HCT116 (cell line): ENCODE measurements around the gene MOB2.

Experiments used
- ATF3 ChIP-seq: IDR thresholded peaks from 2 replicates; pipeline ENCODE4 v1.6.1; 2012
- CTCF ChIP-seq, 3 experiments: fragments of 200-600 bp in 1 of 3; sonication (generic) in 1 of 3; IDR thresholded peaks in 2 of 3; conservative IDR thresholded peaks in 1 of 3; 2 replicates each; pipeline ENCODE4 v1.5.1; 2012 to 2017; ENCODE audit warnings: low read depth in 2 of 3, low read length in 2 of 3, antibody characterized with exemption in 1 of 3, borderline replicate concordance in 1 of 3, control low read depth in 1 of 3, mild to moderate bottlenecking in 1 of 3, mixed read lengths in 1 of 3, mixed run types in 1 of 3, moderate library complexity in 1 of 3; ENCODE audit not compliant: insufficient read depth in 1 of 3
- EZH2 ChIP-seq: fragments of 200-600 bp; sonication (generic); IDR thresholded peaks from 2 replicates; pipeline ENCODE4 v1.6.1; 2017; ENCODE audit warnings: antibody characterized with exemption, mixed run types
- EZH2phosphoT487 ChIP-seq: fragments of 200-600 bp; IDR thresholded peaks from 2 replicates; pipeline ENCODE4 v1.6.1; 2018; ENCODE audit warnings: antibody characterized with exemption, borderline replicate concordance
- RAD21 ChIP-seq: IDR thresholded peaks from 2 replicates; pipeline ENCODE4 v1.6.1; 2012; ENCODE audit warnings: low read depth, mild to moderate bottlenecking
- SIN3A ChIP-seq: IDR thresholded peaks from 2 replicates; pipeline ENCODE4 v1.6.1; 2012; ENCODE audit warnings: low read depth
- SP1 ChIP-seq: IDR thresholded peaks from 2 replicates; pipeline ENCODE4 v1.6.1; 2012; ENCODE audit warnings: low read depth

GRCh38 chr11:1519028-1520010 lies 32.7 kb upstream of the MOB2 start:
- TF ChIP-seq SIN3A = no peak
- TF ChIP-seq RAD21 = no peak
- TF ChIP-seq EZH2phosphoT487 = no peak
- no peak for TF ChIP-seq EZH2
- no peak for TF ChIP-seq ATF3
- TF ChIP-seq CTCF (IDR thresholded peaks at IDR 0.05 in 2 of 3, conservative IDR thresholded peaks at IDR 0.05 in 1 of 3; ENCODE audit: borderline replicate concordance in 1 of 3, insufficient read depth in 1 of 3, low read depth in 2 of 3, low read length in 2 of 3) = no peak
- no peak for TF ChIP-seq SP1
